ENCODE measurements around the gene GRB10.

Gene GRB10

GRCh38 chr7:50662041-50662694, 120.5 kb downstream of the GRB10 start:
- H3K27ac ChIP-seq (ENCODE audit: low read depth, low read length, severe bottlenecking): no peak overlapping the region
- H3K4me1 ChIP-seq (ENCODE audit: control insufficient read depth, insufficient read depth, low read length, poor library complexity, severe bottlenecking): peaks cover 4% of the 10 kb centered on the region
- H3K9me3 ChIP-seq (ENCODE audit: control insufficient read depth, low read length): no peaks in the 10 kb centered on the region
- no peak overlapping the region for H3K4me3 ChIP-seq (ENCODE audit: extremely low read depth, insufficient read depth, low read length, poor library complexity, severe bottlenecking)
- H3K36me3 ChIP-seq (ENCODE audit: control insufficient read depth, insufficient read depth, low read length): peaks cover 66% of the 10 kb centered on the region
- WGBS, 2 experiments (ENCODE audit: insufficient coverage in 2 of 2): 79 to 100% methylated on average over 1 to 2 of the region's 4 CpGs

- Histone ChIP-seq H3K4me1 (ENCODE audit: control insufficient read depth, insufficient read depth, low read length, poor library complexity, severe bottlenecking) (peaks cover 4% of the 10 kb centered on the region), H3K27ac (ENCODE audit: low read depth, low read length, severe bottlenecking) (no peak overlapping the region), H3K4me3 (ENCODE audit: extremely low read depth, insufficient read depth, low read length, poor library complexity, severe bottlenecking) (no peak overlapping the region), H3K36me3 (ENCODE audit: control insufficient read depth, insufficient read depth, low read length) (peaks cover 67% of the 10 kb centered on the region), H3K9me3 (ENCODE audit: control insufficient read depth, low read length) (no peaks in the 10 kb centered on the region)
- 83 to 84% methylated on average over 8 of the region's 9 CpGs for WGBS, 2 experiments (ENCODE audit: insufficient coverage in 2 of 2)
Measured at GRCh38 chr7:50661345-50662040, 121.2 kb downstream of the GRB10 start.

GRCh38 chr7:50660830-50661175, 121.9 kb downstream of the GRB10 start:
- Histone ChIP-seq H3K4me3 (ENCODE audit: extremely low read depth, insufficient read depth, low read length, poor library complexity, severe bottlenecking) (no peak overlapping the region), H3K27ac (ENCODE audit: low read depth, low read length, severe bottlenecking) (no peak overlapping the region), H3K4me1 (ENCODE audit: control insufficient read depth, insufficient read depth, low read length, poor library complexity, severe bottlenecking) (peaks cover 4% of the 10 kb centered on the region), H3K36me3 (ENCODE audit: control insufficient read depth, insufficient read depth, low read length) (peaks cover 70% of the 10 kb centered on the region), H3K9me3 (ENCODE audit: control insufficient read depth, low read length) (no peaks in the 10 kb centered on the region)
- WGBS, 2 experiments (ENCODE audit: insufficient coverage in 2 of 2): 86 to 100% methylated on average over 4 to 5 of the region's 5 CpGs

- 93% methylated on average over 25 to 28 of the region's 30 CpGs for WGBS, 2 experiments (ENCODE audit: insufficient coverage in 2 of 2)
- Histone ChIP-seq H3K9me3 (ENCODE audit: control insufficient read depth, low read length) (no peaks in the 10 kb centered on the region), H3K4me3 (ENCODE audit: extremely low read depth, insufficient read depth, low read length, poor library complexity, severe bottlenecking) (no peak overlapping the region), H3K36me3 (ENCODE audit: control insufficient read depth, insufficient read depth, low read length) (peaks cover 74% of the 10 kb centered on the region), H3K4me1 (ENCODE audit: control insufficient read depth, insufficient read depth, low read length, poor library complexity, severe bottlenecking) (peaks cover 4% of the 10 kb centered on the region), H3K27ac (ENCODE audit: low read depth, low read length, severe bottlenecking) (no peak overlapping the region)
Measured at GRCh38 chr7:50660040-50660829, 122.5 kb downstream of the GRB10 start.

- WGBS, 2 experiments (ENCODE audit: insufficient coverage in 2 of 2): 93 to 98% methylated on average over 17 of the region's 17 CpGs
- peaks cover 73% of the 10 kb centered on the region for H3K36me3 ChIP-seq (ENCODE audit: control insufficient read depth, insufficient read depth, low read length)
Measured at GRCh38 chr7:50659329-50659965, 123.2 kb downstream of the GRB10 start.

GRCh38 chr7:50658696-50659095, 124.0 kb downstream of the GRB10 start:
- Histone ChIP-seq H3K4me3 (ENCODE audit: extremely low read depth, insufficient read depth, low read length, poor library complexity, severe bottlenecking) (no peak overlapping the region), H3K27ac (ENCODE audit: low read depth, low read length, severe bottlenecking) (no peak overlapping the region), H3K36me3 (ENCODE audit: control insufficient read depth, insufficient read depth, low read length) (peaks cover 66% of the 10 kb centered on the region), H3K4me1 (ENCODE audit: control insufficient read depth, insufficient read depth, low read length, poor library complexity, severe bottlenecking) (peaks cover 4% of the 10 kb centered on the region), H3K9me3 (ENCODE audit: control insufficient read depth, low read length) (no peaks in the 10 kb centered on the region)
- WGBS, 2 experiments (ENCODE audit: insufficient coverage in 2 of 2): 93 to 100% methylated on average over 10 to 11 of the region's 11 CpGs

More at GRCh38 chr7:50659329-50659965, 123.2 kb downstream of the GRB10 start:
- no peak overlapping the region for H3K4me3 ChIP-seq (ENCODE audit: extremely low read depth, insufficient read depth, low read length, poor library complexity, severe bottlenecking)
- no peaks in the 10 kb centered on the region for H3K9me3 ChIP-seq (ENCODE audit: control insufficient read depth, low read length)
- no peak overlapping the region for H3K27ac ChIP-seq (ENCODE audit: low read depth, low read length, severe bottlenecking)
- H3K4me1 ChIP-seq (ENCODE audit: control insufficient read depth, insufficient read depth, low read length, poor library complexity, severe bottlenecking): peaks cover 4% of the 10 kb centered on the region

GRCh38 chr7:50657912-50658311, 124.8 kb downstream of the GRB10 start:
- WGBS, 2 experiments (ENCODE audit: insufficient coverage in 2 of 2): 96 to 100% methylated on average over 2 to 4 of the region's 7 CpGs
- Histone ChIP-seq H3K9me3 (ENCODE audit: control insufficient read depth, low read length) (no peaks in the 10 kb centered on the region), H3K4me3 (ENCODE audit: extremely low read depth, insufficient read depth, low read length, poor library complexity, severe bottlenecking) (no peak overlapping the region), H3K27ac (ENCODE audit: low read depth, low read length, severe bottlenecking) (no peak overlapping the region), H3K4me1 (ENCODE audit: control insufficient read depth, insufficient read depth, low read length, poor library complexity, severe bottlenecking) (no peaks in the 10 kb centered on the region), H3K36me3 (ENCODE audit: control insufficient read depth, insufficient read depth, low read length) (peaks cover 58% of the 10 kb centered on the region)

- H3K9me3 ChIP-seq (ENCODE audit: control insufficient read depth, low read length): no peaks in the 10 kb centered on the region
- 92 to 95% methylated on average over 3 to 9 of the region's 9 CpGs for WGBS, 2 experiments (ENCODE audit: insufficient coverage in 2 of 2)
- H3K4me1 ChIP-seq (ENCODE audit: control insufficient read depth, insufficient read depth, low read length, poor library complexity, severe bottlenecking): no peaks in the 10 kb centered on the region
- peaks cover 54% of the 10 kb centered on the region for H3K36me3 ChIP-seq (ENCODE audit: control insufficient read depth, insufficient read depth, low read length)
- no peak overlapping the region for H3K27ac ChIP-seq (ENCODE audit: low read depth, low read length, severe bottlenecking)
- H3K4me3 ChIP-seq (ENCODE audit: extremely low read depth, insufficient read depth, low read length, poor library complexity, severe bottlenecking): no peak overlapping the region
Measured at GRCh38 chr7:50657341-50657873, 125.3 kb downstream of the GRB10 start.

GRCh38 chr7:50656141-50656895, 126.4 kb downstream of the GRB10 start:
- WGBS, 2 experiments (ENCODE audit: insufficient coverage in 2 of 2): 86 to 91% methylated on average over 12 to 16 of the region's 16 CpGs
- Histone ChIP-seq H3K36me3 (ENCODE audit: control insufficient read depth, insufficient read depth, low read length) (peaks cover 46% of the 10 kb centered on the region), H3K4me3 (ENCODE audit: extremely low read depth, insufficient read depth, low read length, poor library complexity, severe bottlenecking) (no peak overlapping the region), H3K27ac (ENCODE audit: low read depth, low read length, severe bottlenecking) (no peak overlapping the region), H3K9me3 (ENCODE audit: control insufficient read depth, low read length) (no peaks in the 10 kb centered on the region), H3K4me1 (ENCODE audit: control insufficient read depth, insufficient read depth, low read length, poor library complexity, severe bottlenecking) (no peaks in the 10 kb centered on the region)

GRCh38 chr7:50655490-50655889, 127.2 kb downstream of the GRB10 start:
- peaks cover 38% of the 10 kb centered on the region for H3K36me3 ChIP-seq (ENCODE audit: control insufficient read depth, insufficient read depth, low read length)
- H3K4me3 ChIP-seq (ENCODE audit: extremely low read depth, insufficient read depth, low read length, poor library complexity, severe bottlenecking): no peak overlapping the region
- H3K4me1 ChIP-seq (ENCODE audit: control insufficient read depth, insufficient read depth, low read length, poor library complexity, severe bottlenecking): no peaks in the 10 kb centered on the region
- no peaks in the 10 kb centered on the region for H3K9me3 ChIP-seq (ENCODE audit: control insufficient read depth, low read length)
- WGBS, 2 experiments (ENCODE audit: insufficient coverage in 2 of 2): 93 to 100% methylated on average over 3 of the region's 3 CpGs
- no peak overlapping the region for H3K27ac ChIP-seq (ENCODE audit: low read depth, low read length, severe bottlenecking)

Measured in mesodermal cell (in vitro differentiated cells).